PFSK-1 (cell line): Measurements from ENCODE around the gene PCDHGC3.

Source experiments
- FOXP2 ChIP-seq: optimal IDR thresholded peaks from 2 replicates; pipeline ENCODE3; 2011; ENCODE audit warnings: borderline replicate concordance, control low read depth, inconsistent platforms; ENCODE audit not compliant: insufficient read depth; ENCODE audit errors: extremely low read length, extremely low read depth
- POLR2AphosphoS5 ChIP-seq: IDR thresholded peaks from 2 replicates; pipeline ENCODE4 v1.6.1; 2012; ENCODE audit warnings: low read depth, mild to moderate bottlenecking, control low read depth, low read length, moderate library complexity
- SIN3A ChIP-seq: IDR thresholded peaks from 2 replicates; pipeline ENCODE4 v1.6.1; 2012; ENCODE audit warnings: mild to moderate bottlenecking, low read length, moderate library complexity, borderline replicate concordance; ENCODE audit not compliant: insufficient read depth
- TAF1 ChIP-seq: IDR thresholded peaks from 2 replicates; pipeline ENCODE4 v1.6.1; 2012; ENCODE audit warnings: low read length, control low read depth, borderline replicate concordance; ENCODE audit not compliant: insufficient read depth
- TF ChIP-seq, protein P1 (sequence below), 2 experiments: IDR thresholded peaks; 2 replicates each; pipeline versions ENCODE4 v1.6.1 to v1.8.0; 2011 to 2012; ENCODE audit warnings: low read depth in 2 of 2, low read length in 2 of 2, control low read depth in 1 of 2, inconsistent platforms in 1 of 2, mild to moderate bottlenecking in 1 of 2, moderate library complexity in 1 of 2; ENCODE audit not compliant: insufficient read depth in 1 of 2

The PCDHGC3 gene

DNA sequence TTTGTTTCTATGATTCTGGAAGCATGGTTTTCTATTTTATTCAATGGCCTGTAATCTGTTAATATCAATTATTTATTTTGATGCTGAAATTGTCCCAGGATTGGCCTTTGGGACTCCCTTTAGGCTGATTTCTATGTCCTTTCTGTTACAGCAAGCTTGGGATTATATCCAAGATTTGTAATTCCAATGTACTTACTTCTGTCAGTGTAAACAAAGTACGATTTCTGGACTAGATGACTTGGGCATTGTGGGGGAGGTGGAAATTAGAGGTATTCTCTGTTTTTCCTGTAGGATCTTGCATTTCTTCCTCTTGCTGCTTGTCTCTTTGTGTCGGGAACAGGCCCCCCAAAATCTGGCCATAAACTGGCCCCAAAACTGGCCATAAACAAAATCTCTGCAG is 41.8 kb upstream of the PCDHGC3 start:
- TF ChIP-seq, protein P1, sequence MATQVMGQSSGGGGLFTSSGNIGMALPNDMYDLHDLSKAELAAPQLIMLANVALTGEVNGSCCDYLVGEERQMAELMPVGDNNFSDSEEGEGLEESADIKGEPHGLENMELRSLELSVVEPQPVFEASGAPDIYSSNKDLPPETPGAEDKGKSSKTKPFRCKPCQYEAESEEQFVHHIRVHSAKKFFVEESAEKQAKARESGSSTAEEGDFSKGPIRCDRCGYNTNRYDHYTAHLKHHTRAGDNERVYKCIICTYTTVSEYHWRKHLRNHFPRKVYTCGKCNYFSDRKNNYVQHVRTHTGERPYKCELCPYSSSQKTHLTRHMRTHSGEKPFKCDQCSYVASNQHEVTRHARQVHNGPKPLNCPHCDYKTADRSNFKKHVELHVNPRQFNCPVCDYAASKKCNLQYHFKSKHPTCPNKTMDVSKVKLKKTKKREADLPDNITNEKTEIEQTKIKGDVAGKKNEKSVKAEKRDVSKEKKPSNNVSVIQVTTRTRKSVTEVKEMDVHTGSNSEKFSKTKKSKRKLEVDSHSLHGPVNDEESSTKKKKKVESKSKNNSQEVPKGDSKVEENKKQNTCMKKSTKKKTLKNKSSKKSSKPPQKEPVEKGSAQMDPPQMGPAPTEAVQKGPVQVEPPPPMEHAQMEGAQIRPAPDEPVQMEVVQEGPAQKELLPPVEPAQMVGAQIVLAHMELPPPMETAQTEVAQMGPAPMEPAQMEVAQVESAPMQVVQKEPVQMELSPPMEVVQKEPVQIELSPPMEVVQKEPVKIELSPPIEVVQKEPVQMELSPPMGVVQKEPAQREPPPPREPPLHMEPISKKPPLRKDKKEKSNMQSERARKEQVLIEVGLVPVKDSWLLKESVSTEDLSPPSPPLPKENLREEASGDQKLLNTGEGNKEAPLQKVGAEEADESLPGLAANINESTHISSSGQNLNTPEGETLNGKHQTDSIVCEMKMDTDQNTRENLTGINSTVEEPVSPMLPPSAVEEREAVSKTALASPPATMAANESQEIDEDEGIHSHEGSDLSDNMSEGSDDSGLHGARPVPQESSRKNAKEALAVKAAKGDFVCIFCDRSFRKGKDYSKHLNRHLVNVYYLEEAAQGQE (IDR thresholded peaks at IDR 0.05; ENCODE audit: insufficient read depth in 1 of 2, low read depth in 2 of 2, low read length in 2 of 2), result no peak
- TF ChIP-seq TAF1 (no peak), SIN3A (no peak), FOXP2 (no peak)

DNA sequence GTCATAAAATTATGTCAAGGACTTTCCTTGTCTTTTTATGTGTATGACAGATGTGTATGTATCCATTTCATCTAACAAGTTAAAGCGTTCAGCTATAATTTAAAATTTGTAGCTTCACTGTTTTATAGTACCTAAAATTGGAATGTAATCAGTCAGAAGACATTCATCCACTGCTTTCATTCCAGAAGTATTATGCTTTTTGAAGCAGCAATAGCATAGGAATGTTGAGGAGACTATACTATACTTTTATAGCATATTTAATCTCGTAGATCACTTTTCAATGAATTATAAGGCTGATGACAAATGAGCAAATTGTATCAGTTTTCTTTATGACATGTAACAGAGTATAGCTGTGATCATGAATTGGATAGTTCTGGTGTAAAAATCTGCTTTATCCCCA is 38.5 kb upstream of the PCDHGC3 start:
- TF ChIP-seq SIN3A (no peak), FOXP2 (no peak), POLR2AphosphoS5 (no peak), TAF1 (no peak)
- TF ChIP-seq, protein P1 (IDR thresholded peaks at IDR 0.05; ENCODE audit: insufficient read depth in 1 of 2, low read depth in 2 of 2, low read length in 2 of 2), result no peak

DNA sequence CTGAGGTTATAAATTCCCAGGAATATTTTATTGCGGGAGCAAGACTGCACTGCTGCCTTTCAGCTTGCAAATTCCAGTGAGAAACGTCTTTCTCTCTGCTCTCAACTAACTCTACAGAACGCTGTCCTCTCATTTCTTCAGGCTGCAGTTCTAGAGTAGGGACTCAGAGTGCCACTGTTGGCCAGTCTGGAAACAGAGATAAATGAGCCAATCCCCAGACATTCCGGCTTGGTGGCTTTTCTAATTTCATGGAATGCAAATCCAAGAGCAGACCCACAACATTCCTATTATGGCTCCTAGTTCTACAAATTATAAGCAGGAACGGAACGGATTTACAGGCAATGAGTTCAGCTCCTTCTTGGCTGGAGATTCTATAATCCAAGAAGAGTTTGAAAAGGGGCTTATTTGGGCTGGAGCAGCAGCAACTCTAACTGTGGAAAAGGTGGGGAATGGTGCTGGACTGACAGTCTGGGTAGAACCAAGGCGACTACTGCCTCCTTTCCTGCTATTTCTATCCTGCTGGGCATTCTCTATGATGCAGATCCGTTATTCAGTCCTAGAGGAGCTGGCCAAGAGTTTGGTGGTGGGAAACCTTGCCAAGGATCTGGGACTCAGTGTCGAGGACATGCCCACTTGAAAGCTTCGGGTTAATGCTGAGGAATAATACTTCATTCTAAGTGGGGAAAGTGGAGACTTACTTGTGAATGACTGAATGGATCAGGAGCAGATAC is 36.2 kb upstream of the PCDHGC3 start:
- TF ChIP-seq SIN3A (no peak), FOXP2 (no peak), POLR2AphosphoS5 (no peak)
- TF ChIP-seq, protein P1 (IDR thresholded peaks at IDR 0.05; ENCODE audit: insufficient read depth in 1 of 2, low read depth in 2 of 2, low read length in 2 of 2), result no peak

DNA sequence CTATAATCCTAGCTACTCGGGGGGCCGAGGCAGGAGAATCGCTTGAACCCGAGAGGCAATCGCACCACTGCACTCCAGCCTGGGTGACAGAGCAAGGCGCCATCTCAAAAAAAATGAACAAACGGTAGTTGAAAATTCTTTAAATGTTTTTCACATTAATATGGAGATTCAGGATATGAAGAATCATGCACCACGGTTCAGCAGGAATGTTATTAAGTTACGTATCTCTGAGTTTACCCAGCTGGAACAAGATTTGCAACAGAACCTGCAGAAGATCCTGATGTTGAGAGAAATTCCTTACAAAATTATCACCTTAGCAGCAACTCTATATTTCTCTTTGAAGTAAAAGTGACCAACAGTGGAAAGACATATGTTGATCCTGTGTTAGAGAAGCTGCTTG is 35.4 kb upstream of the PCDHGC3 start:
- TF ChIP-seq TAF1 (no peak), POLR2AphosphoS5 (no peak), FOXP2 (no peak), SIN3A (no peak)
- TF ChIP-seq, protein P1 (IDR thresholded peaks at IDR 0.05; ENCODE audit: insufficient read depth in 1 of 2, low read depth in 2 of 2, low read length in 2 of 2), result no peak
